Measurements from ENCODE around the gene OBP2A.

DNA sequence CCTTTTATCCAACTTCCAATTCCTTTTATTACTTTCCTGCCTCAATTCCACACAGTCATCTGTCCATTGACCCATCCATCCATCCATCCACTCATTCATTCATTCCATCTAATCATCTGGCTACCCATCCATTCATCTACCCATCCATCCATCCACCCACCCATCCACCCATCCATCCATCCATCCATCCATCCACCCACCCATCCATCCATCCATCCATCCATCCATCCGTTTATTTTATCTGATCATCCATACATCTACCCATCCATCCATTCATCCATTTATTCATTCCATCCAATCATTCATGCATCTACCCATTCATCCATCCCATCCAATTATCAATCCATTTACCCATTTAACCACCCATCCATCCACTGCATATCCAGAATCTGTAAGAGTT lies 27.2 kb downstream of the OBP2A start:
- TF ChIP-seq, protein P1, sequence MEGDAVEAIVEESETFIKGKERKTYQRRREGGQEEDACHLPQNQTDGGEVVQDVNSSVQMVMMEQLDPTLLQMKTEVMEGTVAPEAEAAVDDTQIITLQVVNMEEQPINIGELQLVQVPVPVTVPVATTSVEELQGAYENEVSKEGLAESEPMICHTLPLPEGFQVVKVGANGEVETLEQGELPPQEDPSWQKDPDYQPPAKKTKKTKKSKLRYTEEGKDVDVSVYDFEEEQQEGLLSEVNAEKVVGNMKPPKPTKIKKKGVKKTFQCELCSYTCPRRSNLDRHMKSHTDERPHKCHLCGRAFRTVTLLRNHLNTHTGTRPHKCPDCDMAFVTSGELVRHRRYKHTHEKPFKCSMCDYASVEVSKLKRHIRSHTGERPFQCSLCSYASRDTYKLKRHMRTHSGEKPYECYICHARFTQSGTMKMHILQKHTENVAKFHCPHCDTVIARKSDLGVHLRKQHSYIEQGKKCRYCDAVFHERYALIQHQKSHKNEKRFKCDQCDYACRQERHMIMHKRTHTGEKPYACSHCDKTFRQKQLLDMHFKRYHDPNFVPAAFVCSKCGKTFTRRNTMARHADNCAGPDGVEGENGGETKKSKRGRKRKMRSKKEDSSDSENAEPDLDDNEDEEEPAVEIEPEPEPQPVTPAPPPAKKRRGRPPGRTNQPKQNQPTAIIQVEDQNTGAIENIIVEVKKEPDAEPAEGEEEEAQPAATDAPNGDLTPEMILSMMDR (conservative IDR thresholded peaks at IDR 0.05 in 1 of 2, IDR thresholded peaks at IDR 0.05 in 1 of 2; ENCODE audit: low read depth in 1 of 2, low read length in 2 of 2) = no peak
- TF ChIP-seq EZH2 (IDR thresholded peaks at IDR 0.05; ENCODE audit: low read length, missing control alignments) = no peak

Measured in fibroblast of lung (primary cell).